ENCODE results near the gene AK4. TPM values are rescaled to one million over a fixed set of nuclear protein-coding genes. Genes with fewer than 3 reads are reported as not detected.

Gene AK4
- total and polyA plus RNA-seq, 2 of the 8 experiments (the other 6 are each of a cell fraction or from before 2014, with no cell fraction given) = 64.5 to 175 TPM

DNA sequence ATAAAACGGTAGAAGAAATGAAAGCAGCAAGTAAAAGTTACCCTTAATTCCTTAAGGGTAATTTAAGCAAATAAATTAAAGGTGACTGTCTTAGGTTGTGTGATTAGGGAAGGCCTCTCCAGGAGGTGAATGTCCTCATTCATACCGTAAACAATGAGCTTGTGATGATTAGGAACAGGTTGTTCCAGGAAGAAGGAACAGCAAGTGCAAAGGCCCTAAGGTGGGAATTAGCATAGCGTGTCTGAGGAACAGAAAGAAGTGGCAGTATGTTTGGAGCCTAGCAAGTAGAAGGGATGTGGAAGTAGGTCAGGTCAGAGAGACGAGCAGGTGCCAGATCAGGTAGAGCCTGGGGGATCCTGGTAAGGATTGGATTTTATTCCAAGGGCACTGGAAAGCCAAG, 5.6 kb downstream of the AK4 start:
- FAIRE-seq (no peak), DNase-seq (ENCODE audit: low read depth in 1 of 2, low spot score in 2 of 2) (no peak)
- Histone ChIP-seq H4K91ac (replicated peaks; ENCODE audit: insufficient read length, low read length) (no peak overlapping the region), H3K18ac (ENCODE audit: extremely low read depth, low read length) (no peak overlapping the region), H3K4me1 (replicated peaks in 1 of 4; ENCODE audit: control insufficient read depth in 3 of 4, insufficient read depth in 4 of 4, low read length in 3 of 4) (peaks cover 4 to 16% (median 9%) of the 10 kb centered on the region in 4 experiments; a peak in 5 of 7 replicates), H2BK5ac (ENCODE audit: low read depth, low read length) (no peak overlapping the region), H3K79me2 (ENCODE audit: control insufficient read depth in 1 of 2, insufficient read depth in 2 of 2, low read length in 2 of 2) (peaks cover 10 to 67% of the 10 kb centered on the region in 2 experiments; a peak in 3 of 4 replicates), H4K20me1 (replicated peaks in 1 of 2; ENCODE audit: control insufficient read depth in 1 of 2, insufficient read depth in 2 of 2, low read length in 2 of 2) (no peaks in the 10 kb centered on the region), H2AK5ac (ENCODE audit: low read depth, low read length) (no peak overlapping the region; the same call in 1 of the 2 replicates), H3K23me2 (ENCODE audit: low read depth, low read length) (peaks cover 6% of the 10 kb centered on the region), H3K4ac (replicated peaks; ENCODE audit: insufficient read length, low read depth, low read length) (no peak overlapping the region), H3K79me1 (ENCODE audit: low read depth, low read length) (no peaks in the 10 kb centered on the region), H3K4me3 (ENCODE audit: extremely low read depth in 1 of 4, insufficient read depth in 2 of 4, low read depth in 3 of 4, low read length in 4 of 4) (no peak overlapping the region), H3K56ac (replicated peaks; ENCODE audit: insufficient read length, low read depth, low read length) (no peak overlapping the region), H3K4me2 (ENCODE audit: insufficient read depth in 1 of 2, low read depth in 2 of 2, low read length in 2 of 2) (no peak overlapping the region), H2BK15ac (ENCODE audit: low read length) (no peak overlapping the region), H3K27me3 (replicated peaks in 1 of 4; ENCODE audit: control insufficient read depth in 3 of 4, extremely low read depth in 1 of 4, insufficient read depth in 3 of 4, low read length in 3 of 4) (no peaks in the 10 kb centered on the region), H2BK20ac (ENCODE audit: low read length) (peak overlapping the region; percentile 9; the same call in 1 of the 2 replicates), H3K27ac (ENCODE audit: low read depth, low read length) (no peak overlapping the region), H2BK12ac (ENCODE audit: low read depth, low read length) (no peak overlapping the region; the same call in 1 of the 2 replicates), H4K8ac (ENCODE audit: extremely low read depth, insufficient read depth, low read length) (no peak overlapping the region), H3K9ac (replicated peaks in 1 of 4; ENCODE audit: extremely low read depth in 1 of 4, low read depth in 3 of 4, low read length in 3 of 4) (0 out of 7 replicates have a peak overlapping the region, but pooled peaks of 1 of the 4 experiments have one; percentile 8), H3K14ac (ENCODE audit: insufficient read length) (no peak overlapping the region), H4K5ac (ENCODE audit: insufficient read length, low read depth, low read length) (no peak overlapping the region), H3K23ac (ENCODE audit: insufficient read length) (no peak overlapping the region), H3K36me3 (ENCODE audit: control insufficient read depth in 2 of 4, insufficient read depth in 4 of 4, low read length in 3 of 4) (no peaks in the 10 kb centered on the region), H2BK120ac (replicated peaks; ENCODE audit: low read depth, low read length) (no peak overlapping the region), H2AFZ (ENCODE audit: low read length) (no peak overlapping the region), H3K9me3 (ENCODE audit: insufficient read depth in 2 of 2, low read depth in 1 of 2, low read length in 1 of 2) (no peaks in the 10 kb centered on the region)
- 83% methylated on average over 4 of the region's 4 CpGs; no CpG with 5 or more reads in 1 of the 2 experiments for WGBS, 2 experiments (ENCODE audit: extremely low coverage in 1 of 2, insufficient coverage in 1 of 2, insufficient read length in 1 of 2, insufficient replicate concordance in 2 of 2, low coverage in 1 of 2, low lambda C conversion rate in 2 of 2, missing lambda C conversion rate in 1 of 2)
- ChIA-PET CTCF (ENCODE audit: partially characterized antibody) (interaction anchor here (0.7 kb wide), 1 partner anchor 15 kb away, joined by 3 read pairs; no protein-coding TSS in a partner anchor), POLR2A (ENCODE audit: partially characterized antibody) (interaction anchor here (1.0 to 1.3 kb wide), 3 partner anchors 11 to 70 kb away, joined by 3 read pairs; no protein-coding TSS in a partner anchor)
- TF ChIP-seq NRF1 (IDR thresholded peaks at IDR 0.05; ENCODE audit: low read depth, low read length) (no peak), HDAC6 (IDR thresholded peaks at IDR 0.05; ENCODE audit: low read depth, low read length) (no peak), KDM1A (IDR thresholded peaks at IDR 0.05; ENCODE audit: borderline replicate concordance, low read length) (0 out of 2 replicates have a peak, but pooled peaks have one; percentile 48)

All from H1 (cell line).